Fibroblast of lung (primary cell): ENCODE measurements around the gene C1QTNF7. TPM values are rescaled to one million over a fixed set of nuclear protein-coding genes. Genes with fewer than 3 reads are reported as not detected.

Experiments
- DNase-seq, 2 donors: peaks; one replicate each; pipeline versions ENCODE4 v3.0.0 to v3.0.0-alpha.2; 2010; ENCODE audit warnings: low read depth in 2 of 2
- H2AFZ ChIP-seq: 2 replicates; pipeline ENCODE4 v1.5.1; 2012; ENCODE audit warnings: low read length, control low read depth, inconsistent platforms
- H3K27ac ChIP-seq: 2 replicates; pipeline ENCODE4 v1.5.1; 2011; ENCODE audit warnings: low read length, control low read depth; ENCODE audit not compliant: insufficient read depth
- H3K27me3 ChIP-seq: 2 replicates; pipeline ENCODE4 v1.5.1; 2011; ENCODE audit warnings: mild to moderate bottlenecking, low read length; ENCODE audit not compliant: control insufficient read depth, insufficient read depth
- H3K36me3 ChIP-seq: 2 replicates; pipeline ENCODE4 v1.5.1; 2011; ENCODE audit warnings: low read length; ENCODE audit not compliant: control insufficient read depth, insufficient read depth
- H3K4me1 ChIP-seq: 2 replicates; pipeline ENCODE4 v1.5.1; 2011; ENCODE audit warnings: low read length; ENCODE audit not compliant: control insufficient read depth, insufficient read depth; ENCODE audit errors: extremely low read depth
- H3K4me2 ChIP-seq: 2 replicates; pipeline ENCODE4 v1.5.1; 2011; ENCODE audit warnings: low read length, control low read depth; ENCODE audit not compliant: insufficient read depth; ENCODE audit errors: extremely low read depth
- H3K4me3 ChIP-seq, 4 experiments: fragments of 200-600 bp in 1 of 4; sonication (generic) in 1 of 4; replicated peaks in 1 of 4; 2 replicates each; pipeline ENCODE4 v1.5.1; 2011 to 2016; ENCODE audit warnings: low read length in 4 of 4, low read depth in 3 of 4, mild to moderate bottlenecking in 3 of 4, control low read depth in 2 of 4, inconsistent platforms in 1 of 4, mixed read lengths in 1 of 4; ENCODE audit not compliant: insufficient read depth in 1 of 4; ENCODE audit errors: control extremely low read depth in 1 of 4
- H3K79me2 ChIP-seq: 2 replicates; pipeline ENCODE4 v1.5.1; 2012; ENCODE audit warnings: mild to moderate bottlenecking, low read length, inconsistent platforms; ENCODE audit not compliant: control insufficient read depth, insufficient read depth
- H3K9ac ChIP-seq: 2 replicates; pipeline ENCODE4 v1.5.1; 2011; ENCODE audit warnings: mild to moderate bottlenecking, low read length, control low read depth; ENCODE audit not compliant: insufficient read depth
- H3K9me3 ChIP-seq: 2 replicates; pipeline ENCODE4 v1.5.1; 2012; ENCODE audit warnings: low read depth, low read length; ENCODE audit not compliant: control insufficient read depth, insufficient read depth
- H4K20me1 ChIP-seq: 2 replicates; pipeline ENCODE4 v1.5.1; 2011; ENCODE audit warnings: low read length; ENCODE audit not compliant: control insufficient read depth, insufficient read depth; ENCODE audit errors: extremely low read depth
- CTCF ChIP-seq, 2 donors: IDR thresholded peaks in 1 of 2; conservative IDR thresholded peaks in 1 of 2; 1 replicate in 1 of 2; 2 replicates in 1 of 2; pipeline ENCODE4 v1.5.1; 2011 to 2012; ENCODE audit warnings: low read length in 2 of 2, control low read depth in 1 of 2, inconsistent platforms in 1 of 2, low read depth in 1 of 2, mild to moderate bottlenecking in 1 of 2
- EZH2 ChIP-seq: IDR thresholded peaks from 2 replicates; pipeline ENCODE4 v1.5.1; 2012; ENCODE audit warnings: low read length, control low read depth, mild to moderate bottlenecking; ENCODE audit errors: missing control alignments
- polyA plus RNA-seq, 2 donors: library from polyadenylated mRNA; depleted of rRNA in 1 of 2; stranded (reverse) in 1 of 2; unstranded in 1 of 2; fragments of >200 nt; gene quantifications; 2 replicates each; pipeline ENCODE4 v1.2.1, GENCODE V29; 2011 to 2012; ENCODE audit warnings: missing spikeins in 1 of 2
- total RNA-seq: library from RNA; depleted of rRNA; stranded (reverse); fragments of >200 nt; gene quantifications from 2 replicates; pipeline ENCODE4 v1.2.1, GENCODE V29; 2014

Gene C1QTNF7
- total and polyA plus RNA-seq, 2 donors (not counting 1 experiment from before 2014, with no cell fraction given) = 3.0 to 4.9 TPM

DNA sequence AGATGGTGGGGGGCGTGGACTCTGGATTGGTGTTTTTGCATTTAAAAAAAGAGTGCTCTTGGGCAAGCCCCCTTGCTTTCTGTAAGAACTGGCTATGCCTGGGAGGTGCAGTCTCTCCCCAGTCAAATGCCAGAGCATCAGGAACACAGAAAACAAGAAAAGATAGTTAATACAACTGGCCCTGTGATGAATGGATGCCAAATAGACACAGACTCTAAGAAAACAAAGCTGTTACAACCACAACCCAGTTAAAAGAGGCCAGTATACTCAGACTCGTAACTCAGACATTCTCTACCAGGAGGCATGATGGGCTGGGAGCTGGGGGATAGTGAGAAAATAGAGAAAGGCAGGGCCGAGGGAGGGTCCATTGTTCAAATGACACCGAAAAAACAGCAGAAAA lies 32.5 kb upstream of the C1QTNF7 start:
- H3K36me3 ChIP-seq = no peaks in the 10 kb centered on the region
- DNase-seq = peak in 1 of 2 donors; percentile 27
- TF ChIP-seq EZH2 (no peak), CTCF (conservative IDR thresholded peaks at IDR 0.05 in 1 of 2, IDR thresholded peaks at IDR 0.05 in 1 of 2; ENCODE audit: low read depth in 1 of 2, low read length in 2 of 2) (no peak)
- no peak overlapping the region for H3K4me3 ChIP-seq
- no peaks in the 10 kb centered on the region for H3K79me2 ChIP-seq
- no peak overlapping the region for H3K27ac ChIP-seq
- no peak overlapping the region for H2AFZ ChIP-seq
- H4K20me1 ChIP-seq = no peaks in the 10 kb centered on the region
- no peaks in the 10 kb centered on the region for H3K4me1 ChIP-seq
- no peak overlapping the region for H3K9ac ChIP-seq
- no peaks in the 10 kb centered on the region for H3K9me3 ChIP-seq
- peaks cover 2% of the 10 kb centered on the region for H3K27me3 ChIP-seq
- no peak overlapping the region for H3K4me2 ChIP-seq

DNA sequence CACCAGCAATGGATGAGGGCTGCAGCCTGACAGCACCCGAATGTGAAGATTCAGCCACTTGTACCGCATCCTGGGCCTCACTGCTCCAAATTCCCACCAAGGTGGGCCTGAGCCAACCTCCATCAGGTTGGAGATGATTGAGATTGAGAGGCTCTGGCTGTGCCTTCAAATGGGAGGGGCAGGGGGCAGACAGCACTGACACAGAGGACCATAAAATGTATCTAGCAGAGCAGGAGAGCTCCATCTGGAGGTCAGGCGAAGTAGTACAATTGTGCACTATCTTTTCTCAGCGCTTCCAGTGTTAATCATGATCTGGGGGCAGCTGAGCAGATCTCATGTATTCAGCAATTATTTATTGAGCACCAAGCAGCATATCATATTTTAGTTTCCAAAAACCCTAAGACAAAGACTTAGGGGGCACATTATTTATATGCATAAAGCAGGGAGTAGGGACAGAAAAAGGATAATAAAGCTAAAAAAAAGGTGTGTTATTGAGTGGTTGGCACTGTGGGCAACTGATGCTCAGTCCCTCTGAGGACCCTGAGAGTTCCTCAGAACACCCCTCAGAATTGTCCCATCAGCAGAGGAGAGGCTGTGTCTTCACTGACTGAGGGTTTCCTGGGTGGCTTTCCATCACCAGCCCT lies 31.6 kb upstream of the C1QTNF7 start:
- no peak overlapping the region for H3K4me2 ChIP-seq
- no peak overlapping the region for H3K4me3 ChIP-seq
- peak; percentile 35 to 62 for DNase-seq
- TF ChIP-seq EZH2 = no peak
- peak; percentile 61 to 77 for TF ChIP-seq CTCF (conservative IDR thresholded peaks at IDR 0.05 in 1 of 2, IDR thresholded peaks at IDR 0.05 in 1 of 2; ENCODE audit: low read depth in 1 of 2, low read length in 2 of 2)
- H3K27ac ChIP-seq = no peak overlapping the region
- H2AFZ ChIP-seq = no peak overlapping the region
- peaks cover 7% of the 10 kb centered on the region for H3K4me1 ChIP-seq
- peaks cover 2% of the 10 kb centered on the region for H3K27me3 ChIP-seq
- H3K9me3 ChIP-seq = no peaks in the 10 kb centered on the region
- H4K20me1 ChIP-seq = no peaks in the 10 kb centered on the region
- no peaks in the 10 kb centered on the region for H3K36me3 ChIP-seq
- no peak overlapping the region for H3K9ac ChIP-seq
- no peaks in the 10 kb centered on the region for H3K79me2 ChIP-seq

DNA sequence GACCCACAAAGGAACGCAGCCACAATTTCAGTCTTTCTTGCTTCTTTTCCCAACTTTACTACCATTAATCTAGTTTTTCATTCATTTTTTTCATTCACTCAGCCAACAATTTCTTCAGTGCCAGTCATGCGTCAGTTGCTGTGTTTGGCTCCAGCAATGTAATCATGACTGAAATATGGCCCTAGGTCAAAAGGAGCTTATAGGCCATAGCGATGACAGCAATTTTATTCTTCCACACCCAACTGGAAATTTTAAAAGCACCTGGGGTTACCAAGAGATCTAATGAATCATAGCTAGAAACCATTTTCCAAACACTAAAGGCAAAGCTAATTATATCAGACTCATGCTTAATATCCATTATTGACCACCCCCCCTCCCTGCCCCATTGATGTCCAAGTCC lies 29.8 kb upstream of the C1QTNF7 start:
- Histone ChIP-seq H4K20me1 (no peaks in the 10 kb centered on the region), H3K4me1 (peaks cover 11% of the 10 kb centered on the region), H3K4me3 (no peak overlapping the region), H3K4me2 (no peak overlapping the region), H3K79me2 (no peaks in the 10 kb centered on the region), H3K27ac (no peak overlapping the region), H3K9me3 (no peaks in the 10 kb centered on the region), H3K36me3 (no peaks in the 10 kb centered on the region), H3K27me3 (no peaks in the 10 kb centered on the region), H3K9ac (no peak overlapping the region), H2AFZ (no peak overlapping the region)
- peak in 1 of 2 donors; percentile 31 for DNase-seq
- TF ChIP-seq EZH2 = no peak
